ENCODE results near the gene CD27.

CD27 gene

DNA sequence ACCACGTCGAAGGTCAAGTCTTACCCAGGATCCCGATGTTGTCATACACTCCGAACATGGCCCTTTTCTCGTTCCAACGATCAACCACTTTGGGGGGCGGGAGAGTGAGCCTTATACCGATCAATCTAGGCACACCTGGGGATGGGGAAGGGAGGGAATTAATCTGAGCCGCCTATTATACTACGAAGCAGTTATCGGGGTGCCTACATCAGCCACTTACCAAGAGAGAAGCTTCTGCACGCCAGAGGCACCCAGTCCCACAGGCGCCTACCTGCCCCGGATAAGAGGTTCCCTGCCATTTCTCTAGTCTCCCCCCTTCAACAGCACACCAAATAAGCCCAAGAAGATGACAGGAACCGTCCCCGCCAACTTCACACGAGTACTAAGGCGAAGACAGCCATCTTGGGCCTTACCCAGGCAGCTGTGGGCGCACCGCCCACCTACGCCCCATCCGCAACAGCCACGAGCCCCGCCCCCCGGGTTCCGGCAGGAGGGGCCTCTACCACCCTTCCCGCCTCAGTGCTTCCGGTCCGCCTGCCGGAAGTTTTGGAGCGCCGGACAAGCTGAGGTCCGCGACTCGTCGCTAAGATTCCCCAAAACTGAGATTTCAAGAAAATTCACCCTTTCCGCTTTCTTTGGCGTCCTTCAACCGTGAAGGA lies 48.2 kb downstream of the CD27 start, which contains the start of gene MRPL51 (continued):
- TF ChIP-seq KLF16 (tag by site-specific recombination; IDR thresholded peaks at IDR 0.05) (peak; percentile 86), ZNF341 (tag by site-specific recombination; IDR thresholded peaks at IDR 0.05; ENCODE audit: low read depth) (peak; percentile 91), YY1 (tag by site-specific recombination; IDR thresholded peaks at IDR 0.05) (peak; percentile 90), ZNF169 (tag by site-specific recombination; IDR thresholded peaks at IDR 0.05) (no peak), ZNF510 (tag by site-specific recombination; IDR thresholded peaks at IDR 0.05; ENCODE audit: insufficient replicate concordance) (no peak), ZNF585B (tag by site-specific recombination; IDR thresholded peaks at IDR 0.05) (no peak), ZNF558 (tag by site-specific recombination; IDR thresholded peaks at IDR 0.05) (no peak), ZNF692 (tag by site-specific recombination; IDR thresholded peaks at IDR 0.05) (peak; percentile 23; the same call in 1 of the 2 replicates), EGR2 (tag by site-specific recombination; IDR thresholded peaks at IDR 0.05; ENCODE audit: low read depth) (peak; percentile 93), REST (tag by site-specific recombination; IDR thresholded peaks at IDR 0.05) (no peak; the same call in 1 of the 2 replicates), ZNF843 (tag by site-specific recombination; IDR thresholded peaks at IDR 0.05) (peak; percentile 9; the same call in 1 of the 2 replicates), AEBP2 (tag by site-specific recombination; IDR thresholded peaks at IDR 0.05; ENCODE audit: borderline replicate concordance) (no peak), ZXDB (tag by site-specific recombination; IDR thresholded peaks at IDR 0.05) (peak; percentile 68), ZIC2 (tag by site-specific recombination; IDR thresholded peaks at IDR 0.05) (no peak), ZNF785 (tag by site-specific recombination; IDR thresholded peaks at IDR 0.05) (no peak), MEIS1 (CRISPR knock-in tag; IDR thresholded peaks at IDR 0.05; ENCODE audit: borderline replicate concordance) (no peak), HOXA7 (CRISPR knock-in tag; IDR thresholded peaks at IDR 0.05; ENCODE audit: borderline replicate concordance) (no peak), YY2 (tag by site-specific recombination; IDR thresholded peaks at IDR 0.05) (peak; percentile 80), HOXC10 (CRISPR knock-in tag; IDR thresholded peaks at IDR 0.05) (no peak), ZBTB21 (tag by site-specific recombination; IDR thresholded peaks at IDR 0.05) (peak; percentile 22; the same call in 1 of the 2 replicates), ZNF621 (tag by site-specific recombination; IDR thresholded peaks at IDR 0.05) (no peak), ZNF133 (tag by site-specific recombination; IDR thresholded peaks at IDR 0.05) (peak; percentile 50), KLF9 (tag by site-specific recombination; IDR thresholded peaks at IDR 0.05; ENCODE audit: low read depth) (peak; percentile 98), PRDM2 (tag by site-specific recombination; IDR thresholded peaks at IDR 0.05; ENCODE audit: borderline replicate concordance) (peak; percentile 46; the same call in 1 of the 2 replicates)
- TF ChIP-seq, protein P1, sequence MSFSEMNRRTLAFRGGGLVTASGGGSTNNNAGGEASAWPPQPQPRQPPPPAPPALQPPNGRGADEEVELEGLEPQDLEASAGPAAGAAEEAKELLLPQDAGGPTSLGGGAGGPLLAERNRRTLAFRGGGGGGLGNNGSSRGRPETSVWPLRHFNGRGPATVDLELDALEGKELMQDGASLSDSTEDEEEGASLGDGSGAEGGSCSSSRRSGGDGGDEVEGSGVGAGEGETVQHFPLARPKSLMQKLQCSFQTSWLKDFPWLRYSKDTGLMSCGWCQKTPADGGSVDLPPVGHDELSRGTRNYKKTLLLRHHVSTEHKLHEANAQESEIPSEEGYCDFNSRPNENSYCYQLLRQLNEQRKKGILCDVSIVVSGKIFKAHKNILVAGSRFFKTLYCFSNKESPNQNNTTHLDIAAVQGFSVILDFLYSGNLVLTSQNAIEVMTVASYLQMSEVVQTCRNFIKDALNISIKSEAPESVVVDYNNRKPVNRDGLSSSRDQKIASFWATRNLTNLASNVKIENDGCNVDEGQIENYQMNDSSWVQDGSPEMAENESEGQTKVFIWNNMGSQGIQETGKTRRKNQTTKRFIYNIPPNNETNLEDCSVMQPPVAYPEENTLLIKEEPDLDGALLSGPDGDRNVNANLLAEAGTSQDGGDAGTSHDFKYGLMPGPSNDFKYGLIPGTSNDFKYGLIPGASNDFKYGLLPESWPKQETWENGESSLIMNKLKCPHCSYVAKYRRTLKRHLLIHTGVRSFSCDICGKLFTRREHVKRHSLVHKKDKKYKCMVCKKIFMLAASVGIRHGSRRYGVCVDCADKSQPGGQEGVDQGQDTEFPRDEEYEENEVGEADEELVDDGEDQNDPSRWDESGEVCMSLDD (tag by site-specific recombination; IDR thresholded peaks at IDR 0.05), result no peak; the same call in 1 of the 2 replicates
